Fibroblast of gingiva (primary cell): ENCODE results near the gene KMO.
A peak's percentile ranks its signal among the peaks of the same experiment; 100 is the strongest.

Experiments used
- DNase-seq: peaks from one replicate; pipeline ENCODE4 v3.0.0-alpha.2; 2011; ENCODE audit warnings: low read depth

Gene KMO

DNA sequence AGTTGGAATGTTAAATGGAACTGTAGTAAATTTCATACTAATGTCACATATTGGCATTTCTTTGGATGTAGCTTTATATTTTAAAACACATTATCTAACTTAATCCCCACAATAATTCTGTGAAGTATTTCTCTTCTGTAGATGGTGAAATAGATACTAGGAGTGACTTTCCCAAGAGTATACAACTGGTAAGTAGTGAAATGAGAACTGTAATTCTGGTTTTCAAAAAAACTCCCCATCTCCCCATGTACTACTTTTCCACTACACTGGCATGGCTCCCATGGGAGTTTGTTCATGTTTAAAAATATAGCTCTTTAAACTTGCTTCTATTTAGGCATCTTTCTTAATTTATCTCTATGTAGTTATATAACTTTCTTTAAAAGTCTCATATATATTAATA is 97.8 kb downstream of the KMO start:
- DNase-seq = no peak

- no peak for DNase-seq
Measured at GRCh38 chr1:241630476-241630875, 98.3 kb downstream of the KMO start.

GRCh38 chr1:241630899-241631298 is 98.7 kb downstream of the KMO start:
- DNase-seq = no peak

DNA sequence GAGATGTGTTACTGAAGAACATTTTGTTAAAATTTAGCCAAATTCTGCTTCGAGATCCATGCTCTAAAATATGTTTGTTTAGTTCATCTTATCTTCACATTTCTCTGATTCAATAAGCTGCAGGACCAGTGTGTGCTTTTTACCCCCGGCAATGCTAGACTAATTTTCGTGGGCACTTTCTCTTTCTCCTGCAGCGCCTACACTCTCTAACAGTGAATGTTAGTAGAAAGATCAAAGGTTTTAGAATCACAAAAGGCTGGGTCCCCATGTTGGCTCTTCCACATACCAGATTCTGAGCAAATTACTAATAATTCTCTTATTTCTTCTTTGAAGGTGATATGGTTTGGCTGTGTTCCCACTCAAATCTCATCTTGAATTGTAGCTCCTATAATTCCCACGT is 99.5 kb downstream of the KMO start:
- DNase-seq = no peak

GRCh38 chr1:241632987-241633386 is 100.8 kb downstream of the KMO start:
- DNase-seq = no peak

DNA sequence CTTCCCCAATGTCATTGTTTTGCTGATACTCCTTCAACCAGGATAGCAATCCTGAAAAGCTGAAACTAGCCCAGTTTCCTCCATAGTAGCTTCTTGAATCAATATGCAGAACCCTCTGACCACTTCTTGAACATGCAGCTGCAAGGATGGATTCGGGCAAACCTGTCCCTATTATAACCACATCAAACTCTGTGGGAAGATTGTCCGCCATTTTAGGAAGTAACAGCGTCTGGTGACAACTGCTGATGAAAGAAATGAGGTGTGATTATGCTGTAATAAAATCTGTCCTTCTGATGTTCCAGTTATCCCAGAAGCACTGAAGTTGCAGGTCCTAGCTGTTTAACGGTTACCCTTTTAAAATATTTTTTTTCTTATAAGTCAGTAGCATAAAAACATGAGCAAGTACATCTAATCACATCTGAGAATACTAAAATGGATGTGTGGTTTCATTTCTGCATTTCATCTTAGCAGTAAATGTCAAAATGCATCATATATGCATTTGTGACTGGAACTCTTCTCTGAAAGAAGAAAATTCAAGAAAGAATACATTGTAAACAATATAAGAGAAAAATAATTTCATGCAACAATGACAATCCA is 103.5 kb downstream of the KMO start:
- no peak for DNase-seq

- no peak for DNase-seq
Measured at GRCh38 chr1:241636291-241636690, 104.1 kb downstream of the KMO start.

DNA sequence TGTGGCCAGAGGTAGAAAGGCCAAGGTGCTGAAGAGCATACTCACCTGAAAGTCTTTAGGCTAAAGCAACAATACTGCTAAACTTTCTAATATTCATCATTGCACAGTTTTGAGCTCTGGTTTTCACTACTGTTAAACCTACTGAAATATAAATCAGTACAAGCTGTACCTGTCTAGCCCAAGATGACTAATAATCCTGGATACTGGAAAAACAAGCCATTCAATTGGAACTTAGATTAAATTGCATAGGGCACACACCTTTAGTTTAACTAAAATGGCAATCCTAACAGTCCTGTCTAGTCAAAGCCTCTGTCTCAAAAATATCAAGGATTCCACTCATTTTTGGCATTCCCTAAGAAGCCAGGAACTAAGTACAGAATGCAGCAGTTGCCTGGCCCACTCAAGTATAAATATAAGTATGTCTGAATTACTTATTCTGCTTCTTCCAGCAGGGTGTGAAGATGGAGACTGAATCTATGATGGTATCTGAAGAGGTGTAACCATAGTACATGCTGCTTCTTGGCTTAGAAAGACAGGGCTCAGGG is 104.9 kb downstream of the KMO start:
- DNase-seq = no peak

- DNase-seq = peak; percentile 33
Measured at GRCh38 chr1:241637604-241638003, 105.4 kb downstream of the KMO start.

- DNase-seq = no peak
Measured at GRCh38 chr1:241638099-241638682, 106.0 kb downstream of the KMO start.

DNA sequence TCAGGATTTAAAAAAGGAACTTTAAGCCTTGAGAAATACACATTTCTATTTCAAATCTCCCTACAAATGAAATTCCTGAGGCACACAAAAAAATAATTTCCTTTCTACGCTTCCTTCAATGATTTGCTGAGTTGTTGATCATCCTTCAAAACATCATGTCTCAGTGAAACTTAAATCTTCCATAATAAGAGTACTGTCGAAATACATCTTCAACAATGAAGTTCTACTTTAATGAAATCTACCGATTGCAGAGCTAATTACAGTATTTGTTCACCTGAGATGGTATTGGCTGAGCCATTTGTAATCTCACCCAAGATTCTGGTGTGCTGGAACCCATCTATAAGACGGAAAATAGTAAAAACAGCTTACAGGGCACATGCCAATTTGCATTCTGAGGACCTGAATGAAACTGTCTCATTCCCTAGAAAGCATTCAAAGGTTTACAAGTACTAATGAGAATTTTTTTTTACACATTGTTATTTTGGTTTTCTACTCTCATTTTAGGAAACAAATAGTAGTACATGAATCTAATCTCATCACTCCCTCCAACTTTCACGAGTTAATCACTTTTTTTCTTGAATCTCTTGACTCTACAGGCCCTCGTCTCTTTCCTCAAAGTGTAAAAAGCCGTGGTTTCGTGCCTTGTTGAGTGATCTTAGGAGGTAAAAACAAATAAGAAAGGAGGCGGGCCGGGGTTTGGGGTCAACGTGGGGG is 106.9 kb downstream of the KMO start:
- no peak for DNase-seq

DNA sequence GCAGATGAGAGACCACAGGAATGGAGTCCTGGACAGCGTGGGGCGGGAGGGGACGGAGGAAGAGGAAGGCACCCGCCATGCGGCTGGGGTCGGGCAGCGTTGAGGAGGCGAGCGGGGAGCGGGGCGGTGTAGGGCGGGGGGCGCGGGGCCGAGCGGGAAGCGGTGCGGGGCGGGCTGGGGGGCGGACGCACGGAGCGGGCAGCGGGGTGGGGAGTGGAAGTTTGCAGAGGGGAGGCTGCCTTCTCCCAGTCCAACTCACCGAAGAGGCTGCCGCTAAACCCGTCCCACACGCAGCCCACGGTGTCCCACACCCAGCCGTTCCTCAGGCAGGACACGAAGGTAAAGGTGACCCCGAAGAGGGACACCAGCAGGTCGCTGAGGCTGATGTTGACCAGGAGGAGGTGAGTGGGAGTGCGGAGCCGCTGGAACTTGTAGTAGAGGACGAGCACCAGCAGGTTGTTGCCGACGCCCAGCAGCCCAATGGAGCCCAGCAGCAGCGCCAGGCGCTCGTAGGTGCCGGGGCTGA is 107.5 kb downstream of the KMO start:
- DNase-seq = peak; percentile 31

DNA sequence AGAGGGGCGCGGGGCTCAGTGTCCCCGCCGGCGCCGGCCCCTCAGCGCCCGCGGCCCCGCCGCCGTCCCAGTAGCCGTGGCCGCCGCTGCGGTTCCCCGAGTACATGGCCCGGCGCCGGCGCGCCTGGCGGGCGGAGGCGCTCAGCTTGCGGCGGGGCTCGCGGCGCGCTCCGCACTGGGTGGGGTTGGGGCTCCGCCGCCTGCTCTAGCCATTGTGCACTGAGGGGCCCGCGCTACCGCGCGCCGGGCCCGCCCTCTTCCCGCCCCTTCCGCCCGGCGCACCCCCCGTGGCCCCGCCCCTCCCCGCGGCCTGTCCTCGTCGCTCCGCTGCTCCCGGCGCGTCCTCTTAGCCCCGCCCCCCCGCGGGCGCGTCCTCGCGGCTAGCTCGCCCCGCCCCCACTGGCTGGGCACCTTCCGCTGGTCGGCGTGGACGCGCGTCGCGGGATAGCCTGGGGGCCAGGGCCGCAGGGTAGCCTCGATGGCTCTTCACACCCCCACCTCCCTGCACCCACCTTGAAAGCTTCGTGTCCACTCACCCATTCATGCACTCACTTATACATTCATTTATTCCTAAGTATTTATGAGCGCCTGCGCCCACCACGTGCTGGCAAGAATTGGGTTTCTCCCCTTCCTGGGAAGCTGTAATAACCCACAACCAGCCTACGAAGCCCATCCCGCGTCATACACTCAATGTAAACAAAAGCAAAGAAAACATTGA is 108.1 kb downstream of the KMO start, which contains the start of the genes CHML and OPN3:
Gene CHML, minus strand, starts transcription at position 221 of the 718 bp plus-strand sequence. CDS start 4,603 bp downstream, outside the sequence.
Gene OPN3, minus strand, starts transcription at position 221 of the 718 bp plus-strand sequence. Its CDS starts 115 bp downstream, at position 106.
- peak; percentile 91 for DNase-seq

DNA sequence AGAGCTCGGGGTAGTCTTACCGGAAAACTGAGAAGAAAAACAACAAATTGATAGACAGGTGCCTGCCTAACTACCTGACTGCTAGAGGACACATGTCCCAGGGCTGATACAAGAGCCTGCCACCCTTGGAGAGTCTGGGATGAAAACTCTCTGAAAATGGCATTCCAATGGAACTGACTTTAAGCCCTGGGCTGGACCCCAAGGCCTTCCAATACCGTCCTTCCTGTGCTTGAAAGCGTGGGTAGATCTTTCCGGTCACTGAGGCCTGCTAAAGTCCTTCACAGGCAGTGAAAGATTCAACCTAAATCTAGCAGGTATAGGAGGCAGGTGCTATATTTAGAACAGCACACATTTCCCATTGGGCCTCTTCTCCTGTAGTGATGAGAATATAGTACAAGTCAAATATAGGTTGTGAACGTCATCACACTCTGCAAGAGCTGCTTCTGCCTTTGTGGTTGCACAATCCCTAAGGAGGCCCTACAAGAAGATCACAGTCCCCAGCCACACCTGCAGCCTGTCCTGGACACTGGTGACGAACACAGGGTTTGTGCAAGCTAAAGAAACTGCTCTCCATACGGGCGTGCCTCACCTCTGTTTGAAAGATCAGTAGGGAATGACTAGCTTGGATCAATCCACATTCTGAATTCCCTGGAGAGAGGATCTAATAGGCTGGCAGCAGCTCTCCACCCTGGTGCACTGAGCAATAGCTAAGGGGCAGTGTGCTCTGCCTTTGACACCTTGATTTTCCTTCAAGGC is 108.9 kb downstream of the KMO start:
- peak; percentile 18 for DNase-seq

- DNase-seq = peak; percentile 87
Measured at GRCh38 chr1:241641773-241642592, 109.8 kb downstream of the KMO start.

- no peak for DNase-seq
Measured at GRCh38 chr1:241642593-241642944, 110.4 kb downstream of the KMO start.

DNA sequence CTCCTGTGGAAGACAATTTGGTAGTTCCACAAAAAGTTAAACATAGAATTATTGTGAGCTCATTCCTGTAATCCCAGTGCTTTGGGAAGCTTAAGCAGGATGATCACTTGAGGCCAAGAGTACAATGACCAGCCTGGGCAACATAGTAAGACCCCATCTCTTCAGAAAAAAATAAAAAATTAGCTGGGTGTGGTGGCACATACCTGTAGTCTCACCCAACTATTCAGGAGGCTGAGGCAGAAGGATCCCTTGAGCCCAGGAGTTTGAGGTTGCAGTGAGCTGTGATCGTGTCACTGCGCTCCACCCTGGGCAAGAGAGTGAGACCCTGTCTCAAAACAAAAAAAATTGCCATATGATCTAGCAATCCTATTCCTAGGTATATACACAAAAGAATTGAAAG is 112.1 kb downstream of the KMO start:
- no peak for DNase-seq

GRCh38 chr1:241645199-241645598 is 113.0 kb downstream of the KMO start:
- DNase-seq = peak; percentile 41
